HepG2 (cell line): ENCODE measurements around the gene SOST. TPM values are rescaled to one million over a fixed set of nuclear protein-coding genes. Genes with fewer than 3 reads are reported as not detected.

Experiments used
- DMAP1 ChIP-seq: IDR thresholded peaks from 2 replicates; pipeline ENCODE4 v1.6.1; 2016
- E2F2 ChIP-seq: sonication (generic); formaldehyde crosslinking; IDR thresholded peaks from 2 replicates; pipeline ENCODE4 v1.4.0; 2020; ENCODE audit warnings: missing genetic modification reagents, borderline replicate concordance
- KDM1A ChIP-seq: IDR thresholded peaks from 2 replicates; pipeline ENCODE4 v1.6.1; 2016; ENCODE audit warnings: missing compliant biosample characterization
- STAG1 ChIP-seq: sonication (generic); formaldehyde crosslinking; IDR thresholded peaks from 2 replicates; pipeline ENCODE4 v1.4.0; 2020; ENCODE audit warnings: missing genetic modification reagents
- TRIM22 ChIP-seq: fragments of 450-650 bp; IDR thresholded peaks from 2 replicates; pipeline ENCODE4 v1.6.1; 2017
- ZFP36L2 ChIP-seq: sonication (generic); formaldehyde crosslinking; IDR thresholded peaks from 2 replicates; pipeline ENCODE4 v1.4.0; 2020; ENCODE audit warnings: missing genetic modification reagents
- ZFY ChIP-seq: sonication (generic); formaldehyde crosslinking; IDR thresholded peaks from 2 replicates; pipeline ENCODE4 v1.4.0; 2020; ENCODE audit warnings: missing genetic modification reagents
- ZNF335 ChIP-seq: sonication (generic); formaldehyde crosslinking; IDR thresholded peaks from 2 replicates; pipeline ENCODE4 v1.4.0; 2020; ENCODE audit warnings: missing genetic modification reagents
- ZNF34 ChIP-seq: sonication (generic); formaldehyde crosslinking; IDR thresholded peaks from 2 replicates; pipeline ENCODE4 v1.4.0; 2020; ENCODE audit warnings: mild to moderate bottlenecking, missing genetic modification reagents, borderline replicate concordance
- ZNF430 ChIP-seq: sonication (generic); formaldehyde crosslinking; IDR thresholded peaks from 2 replicates; pipeline ENCODE4 v1.9.0; 2021; ENCODE audit warnings: mild to moderate bottlenecking, missing genetic modification reagents
- ZNF562 ChIP-seq: sonication (generic); formaldehyde crosslinking; IDR thresholded peaks from 2 replicates; pipeline ENCODE4 v1.8.0; 2022; ENCODE audit warnings: missing genetic modification reagents, borderline replicate concordance
- ZNF670 ChIP-seq: sonication (generic); formaldehyde crosslinking; IDR thresholded peaks from 2 replicates; pipeline ENCODE4 v1.8.0; 2022; ENCODE audit warnings: mild to moderate bottlenecking, missing genetic modification reagents, borderline replicate concordance
- ZNF687 ChIP-seq: sonication (generic); formaldehyde crosslinking; IDR thresholded peaks from 2 replicates; pipeline ENCODE4 v1.5.1; 2020; ENCODE audit warnings: mild to moderate bottlenecking, missing genetic modification reagents, moderate library complexity
- ZNF75D ChIP-seq: sonication (generic); formaldehyde crosslinking; IDR thresholded peaks from 2 replicates; pipeline ENCODE4 v1.8.1; 2023; ENCODE audit warnings: missing genetic modification reagents, mild to moderate bottlenecking, borderline replicate concordance
- polyA plus RNA-seq, 8 experiments: library from polyadenylated mRNA; depleted of rRNA in 3 of 8; stranded (reverse) in 7 of 8; unstranded in 1 of 8; fragments of >200 nt; fragmentation: Illumina TruSeq in 4 of 8; extraction: Trizol in 4 of 8; gene quantifications; 2 replicates each; pipeline versions ENCODE4 v1.2.1 to v1.2.3, GENCODE V29; 2011 to 2016; ENCODE audit warnings: low read depth in 4 of 8, missing spikeins in 1 of 8, mixed read lengths in 1 of 8; ENCODE audit not compliant: insufficient read depth in 1 of 8
- total RNA-seq, 5 experiments: library from RNA; depleted of rRNA; stranded (reverse); fragments of >200 nt; fragmentation: Illumina TruSeq; extraction: Trizol; gene quantifications; 2 replicates each; pipeline ENCODE4 v1.2.3, GENCODE V29; 2016; ENCODE audit warnings: low read depth in 1 of 5
- TF ChIP-seq, protein P1 (sequence below): sonication (generic); formaldehyde crosslinking; IDR thresholded peaks from 2 replicates; pipeline ENCODE4 v1.4.0; 2020; ENCODE audit warnings: mild to moderate bottlenecking, missing genetic modification reagents
- TF ChIP-seq, protein P2 (sequence below): sonication (generic); formaldehyde crosslinking; IDR thresholded peaks from 2 replicates; pipeline ENCODE4 v1.5.0; 2020; ENCODE audit warnings: missing genetic modification reagents
- TF ChIP-seq, protein P3 (sequence below): sonication (generic); formaldehyde crosslinking; IDR thresholded peaks from 2 replicates; pipeline ENCODE4 v1.5.1; 2020; ENCODE audit warnings: missing genetic modification reagents, mild to moderate bottlenecking, borderline replicate concordance

SOST gene
- total and polyA plus RNA-seq, 2 of the 13 experiments (the other 11 are each of a cell fraction or from before 2014, with no cell fraction given): not detected

GRCh38 chr17:43790311-43790940 is 31.8 kb upstream of the SOST start (continued):
- no peak for TF ChIP-seq ZNF34 (CRISPR knock-in tag)
- TF ChIP-seq, protein P1, sequence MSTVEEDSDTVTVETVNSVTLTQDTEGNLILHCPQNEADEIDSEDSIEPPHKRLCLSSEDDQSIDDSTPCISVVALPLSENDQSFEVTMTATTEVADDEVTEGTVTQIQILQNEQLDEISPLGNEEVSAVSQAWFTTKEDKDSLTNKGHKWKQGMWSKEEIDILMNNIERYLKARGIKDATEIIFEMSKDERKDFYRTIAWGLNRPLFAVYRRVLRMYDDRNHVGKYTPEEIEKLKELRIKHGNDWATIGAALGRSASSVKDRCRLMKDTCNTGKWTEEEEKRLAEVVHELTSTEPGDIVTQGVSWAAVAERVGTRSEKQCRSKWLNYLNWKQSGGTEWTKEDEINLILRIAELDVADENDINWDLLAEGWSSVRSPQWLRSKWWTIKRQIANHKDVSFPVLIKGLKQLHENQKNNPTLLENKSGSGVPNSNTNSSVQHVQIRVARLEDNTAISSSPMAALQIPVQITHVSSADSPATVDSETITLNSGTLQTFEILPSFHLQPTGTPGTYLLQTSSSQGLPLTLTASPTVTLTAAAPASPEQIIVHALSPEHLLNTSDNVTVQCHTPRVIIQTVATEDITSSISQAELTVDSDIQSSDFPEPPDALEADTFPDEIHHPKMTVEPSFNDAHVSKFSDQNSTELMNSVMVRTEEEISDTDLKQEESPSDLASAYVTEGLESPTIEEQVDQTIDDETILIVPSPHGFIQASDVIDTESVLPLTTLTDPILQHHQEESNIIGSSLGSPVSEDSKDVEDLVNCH: no peak
- TF ChIP-seq E2F2: no peak
- no peak for TF ChIP-seq TRIM22
- TF ChIP-seq KDM1A (CRISPR knock-in tag): no peak
- TF ChIP-seq, protein P2, sequence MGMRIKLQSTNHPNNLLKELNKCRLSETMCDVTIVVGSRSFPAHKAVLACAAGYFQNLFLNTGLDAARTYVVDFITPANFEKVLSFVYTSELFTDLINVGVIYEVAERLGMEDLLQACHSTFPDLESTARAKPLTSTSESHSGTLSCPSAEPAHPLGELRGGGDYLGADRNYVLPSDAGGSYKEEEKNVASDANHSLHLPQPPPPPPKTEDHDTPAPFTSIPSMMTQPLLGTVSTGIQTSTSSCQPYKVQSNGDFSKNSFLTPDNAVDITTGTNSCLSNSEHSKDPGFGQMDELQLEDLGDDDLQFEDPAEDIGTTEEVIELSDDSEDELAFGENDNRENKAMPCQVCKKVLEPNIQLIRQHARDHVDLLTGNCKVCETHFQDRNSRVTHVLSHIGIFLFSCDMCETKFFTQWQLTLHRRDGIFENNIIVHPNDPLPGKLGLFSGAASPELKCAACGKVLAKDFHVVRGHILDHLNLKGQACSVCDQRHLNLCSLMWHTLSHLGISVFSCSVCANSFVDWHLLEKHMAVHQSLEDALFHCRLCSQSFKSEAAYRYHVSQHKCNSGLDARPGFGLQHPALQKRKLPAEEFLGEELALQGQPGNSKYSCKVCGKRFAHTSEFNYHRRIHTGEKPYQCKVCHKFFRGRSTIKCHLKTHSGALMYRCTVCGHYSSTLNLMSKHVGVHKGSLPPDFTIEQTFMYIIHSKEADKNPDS (CRISPR knock-in tag): peak; percentile 31; the same call in 1 of the 2 replicates
- no peak for TF ChIP-seq ZFP36L2 (CRISPR knock-in tag)
- TF ChIP-seq, protein P3, sequence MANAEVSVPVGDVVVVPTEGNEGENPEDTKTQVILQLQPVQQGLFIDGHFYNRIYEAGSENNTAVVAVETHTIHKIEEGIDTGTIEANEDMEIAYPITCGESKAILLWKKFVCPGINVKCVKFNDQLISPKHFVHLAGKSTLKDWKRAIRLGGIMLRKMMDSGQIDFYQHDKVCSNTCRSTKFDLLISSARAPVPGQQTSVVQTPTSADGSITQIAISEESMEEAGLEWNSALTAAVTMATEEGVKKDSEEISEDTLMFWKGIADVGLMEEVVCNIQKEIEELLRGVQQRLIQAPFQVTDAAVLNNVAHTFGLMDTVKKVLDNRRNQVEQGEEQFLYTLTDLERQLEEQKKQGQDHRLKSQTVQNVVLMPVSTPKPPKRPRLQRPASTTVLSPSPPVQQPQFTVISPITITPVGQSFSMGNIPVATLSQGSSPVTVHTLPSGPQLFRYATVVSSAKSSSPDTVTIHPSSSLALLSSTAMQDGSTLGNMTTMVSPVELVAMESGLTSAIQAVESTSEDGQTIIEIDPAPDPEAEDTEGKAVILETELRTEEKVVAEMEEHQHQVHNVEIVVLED (CRISPR knock-in tag): no peak
- no peak for TF ChIP-seq DMAP1 (CRISPR knock-in tag)
- no peak for TF ChIP-seq ZNF430 (CRISPR knock-in tag)
- TF ChIP-seq ZNF687 (CRISPR knock-in tag): peak; percentile 42
- no peak for TF ChIP-seq ZNF670 (CRISPR knock-in tag)
- TF ChIP-seq ZFY (CRISPR knock-in tag): no peak
- TF ChIP-seq ZNF335 (CRISPR knock-in tag): no peak
- TF ChIP-seq ZNF562: 0 out of 2 replicates have a peak, but pooled peaks have one; percentile 19
- TF ChIP-seq STAG1 (CRISPR knock-in tag): peak; percentile 90
- TF ChIP-seq ZNF75D (CRISPR knock-in tag): no peak
